HCT116 (cell line): ENCODE results near the gene NCAPH2.

Source experiments
- CTCF ChIP-seq, 3 experiments: fragments of 200-600 bp in 1 of 3; sonication (generic) in 1 of 3; IDR thresholded peaks in 2 of 3; conservative IDR thresholded peaks in 1 of 3; 2 replicates each; pipeline ENCODE4 v1.5.1; 2012 to 2017; ENCODE audit warnings: low read depth in 2 of 3, low read length in 2 of 3, antibody characterized with exemption in 1 of 3, borderline replicate concordance in 1 of 3, control low read depth in 1 of 3, mild to moderate bottlenecking in 1 of 3, mixed read lengths in 1 of 3, mixed run types in 1 of 3, moderate library complexity in 1 of 3; ENCODE audit not compliant: insufficient read depth in 1 of 3
- ELF1 ChIP-seq: IDR thresholded peaks from 2 replicates; pipeline ENCODE4 v1.6.1; 2012; ENCODE audit warnings: low read depth, borderline replicate concordance
- EZH2phosphoT487 ChIP-seq: fragments of 200-600 bp; IDR thresholded peaks from 2 replicates; pipeline ENCODE4 v1.6.1; 2018; ENCODE audit warnings: antibody characterized with exemption, borderline replicate concordance
- POLR2A ChIP-seq: IDR thresholded peaks from 2 replicates; pipeline ENCODE4 v1.7.0; 2011; ENCODE audit warnings: borderline replicate concordance; ENCODE audit not compliant: insufficient read depth, insufficient read length; ENCODE audit errors: extremely low read depth
- POLR2AphosphoS5 ChIP-seq: IDR thresholded peaks from 2 replicates; pipeline ENCODE4 v1.6.1; 2011; ENCODE audit warnings: mild to moderate bottlenecking, low read depth, low read length, moderate library complexity
- TCF7L2 ChIP-seq: IDR thresholded peaks from 2 replicates; pipeline ENCODE4 v1.7.0; 2011; ENCODE audit warnings: borderline replicate concordance, inconsistent platforms; ENCODE audit not compliant: insufficient read depth, insufficient read length; ENCODE audit errors: extremely low read depth

- TF ChIP-seq CTCF (IDR thresholded peaks at IDR 0.05 in 2 of 3, conservative IDR thresholded peaks at IDR 0.05 in 1 of 3; ENCODE audit: borderline replicate concordance in 1 of 3, insufficient read depth in 1 of 3, low read depth in 2 of 3, low read length in 2 of 3) (no peak), POLR2AphosphoS5 (no peak), TCF7L2 (no peak), EZH2phosphoT487 (no peak), ELF1 (no peak), POLR2A (no peak)
These were observed 10.9 kb upstream of the NCAPH2 start for GRCh38 chr22:50497093-50497492.
